ENCODE measurements around the gene ZNF891.

DNA sequence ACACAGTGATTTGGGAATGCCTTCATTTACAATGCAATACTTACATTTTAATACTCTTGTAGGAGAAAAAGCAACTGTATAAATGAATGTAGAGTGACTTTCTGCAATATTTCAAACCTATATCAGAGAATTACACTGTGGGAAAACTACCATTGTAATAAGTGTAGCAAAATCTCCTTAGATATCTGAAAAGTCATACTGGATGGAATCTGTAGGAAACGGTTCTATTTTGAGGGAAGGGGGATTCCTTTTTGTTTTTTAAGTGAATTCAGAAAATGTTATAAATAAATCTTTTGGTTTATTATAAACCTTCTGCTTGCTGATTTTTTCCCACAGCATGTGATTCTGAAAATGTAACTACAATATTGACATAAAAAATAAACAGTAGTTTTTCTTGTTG is 23.0 kb downstream of the ZNF891 start:
- TF ChIP-seq, protein P1, sequence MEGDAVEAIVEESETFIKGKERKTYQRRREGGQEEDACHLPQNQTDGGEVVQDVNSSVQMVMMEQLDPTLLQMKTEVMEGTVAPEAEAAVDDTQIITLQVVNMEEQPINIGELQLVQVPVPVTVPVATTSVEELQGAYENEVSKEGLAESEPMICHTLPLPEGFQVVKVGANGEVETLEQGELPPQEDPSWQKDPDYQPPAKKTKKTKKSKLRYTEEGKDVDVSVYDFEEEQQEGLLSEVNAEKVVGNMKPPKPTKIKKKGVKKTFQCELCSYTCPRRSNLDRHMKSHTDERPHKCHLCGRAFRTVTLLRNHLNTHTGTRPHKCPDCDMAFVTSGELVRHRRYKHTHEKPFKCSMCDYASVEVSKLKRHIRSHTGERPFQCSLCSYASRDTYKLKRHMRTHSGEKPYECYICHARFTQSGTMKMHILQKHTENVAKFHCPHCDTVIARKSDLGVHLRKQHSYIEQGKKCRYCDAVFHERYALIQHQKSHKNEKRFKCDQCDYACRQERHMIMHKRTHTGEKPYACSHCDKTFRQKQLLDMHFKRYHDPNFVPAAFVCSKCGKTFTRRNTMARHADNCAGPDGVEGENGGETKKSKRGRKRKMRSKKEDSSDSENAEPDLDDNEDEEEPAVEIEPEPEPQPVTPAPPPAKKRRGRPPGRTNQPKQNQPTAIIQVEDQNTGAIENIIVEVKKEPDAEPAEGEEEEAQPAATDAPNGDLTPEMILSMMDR (IDR thresholded peaks at IDR 0.05) = no peak
- no peak for TF ChIP-seq POLR2A (IDR thresholded peaks at IDR 0.05)

Measured in testis (tissue), 2 donors.